Keratinocyte (primary cell): ENCODE results near the gene NFKBIL1. TPM values are rescaled to one million over a fixed set of nuclear protein-coding genes. Genes with fewer than 3 reads are reported as not detected.

Experiments
- DNase-seq: peaks from one replicate; pipeline ENCODE4 v3.0.0-alpha.2; 2011; ENCODE audit warnings: low read depth, missing footprints, low spot score
- FAIRE-seq: peaks from 2 replicates; lab custom pipeline; 2011; peaks lifted over from hg19 to GRCh38; lab: Jason Lieb, UNC
- H2AFZ ChIP-seq: 2 replicates; pipeline ENCODE4 v1.6.0; 2012; ENCODE audit warnings: low read length, control low read depth, inconsistent platforms; ENCODE audit not compliant: control insufficient read depth
- H3K27ac ChIP-seq: 2 replicates; pipeline ENCODE4 v1.5.1; 2011; ENCODE audit warnings: low read length; ENCODE audit not compliant: control insufficient read depth, insufficient read depth
- H3K27me3 ChIP-seq: 3 replicates; pipeline ENCODE4 v1.6.0; 2011; ENCODE audit warnings: low read length; ENCODE audit not compliant: control insufficient read depth, insufficient read depth; ENCODE audit errors: extremely low read depth
- H3K36me3 ChIP-seq, 2 experiments: 2 replicates in 1 of 2; 3 replicates in 1 of 2; pipeline ENCODE4 v1.5.1; 2011; ENCODE audit warnings: low read length in 2 of 2, mild to moderate bottlenecking in 1 of 2; ENCODE audit not compliant: control insufficient read depth in 2 of 2, insufficient read depth in 2 of 2; ENCODE audit errors: extremely low read depth in 1 of 2
- H3K4me1 ChIP-seq: 3 replicates; pipeline ENCODE4 v1.5.1; 2011; ENCODE audit warnings: low read length; ENCODE audit not compliant: control insufficient read depth, insufficient read depth; ENCODE audit errors: extremely low read depth
- H3K4me2 ChIP-seq: 3 replicates; pipeline ENCODE4 v1.6.0; 2011; ENCODE audit warnings: low read depth, low read length; ENCODE audit not compliant: control insufficient read depth, insufficient read depth; ENCODE audit errors: extremely low read depth
- H3K4me3 ChIP-seq, 3 experiments: fragments of 200-600 bp in 1 of 3; sonication (generic) in 1 of 3; 2 replicates in 2 of 3; 3 replicates in 1 of 3; pipeline ENCODE4 v1.5.1; 2011 to 2016; ENCODE audit warnings: low read length in 3 of 3, mild to moderate bottlenecking in 3 of 3, control low read depth in 2 of 3, inconsistent platforms in 1 of 3, low read depth in 1 of 3, mixed read lengths in 1 of 3, mixed run types in 1 of 3, moderate library complexity in 1 of 3; ENCODE audit not compliant: control insufficient read depth in 2 of 3, insufficient read depth in 2 of 3; ENCODE audit errors: extremely low read depth in 1 of 3
- H3K79me2 ChIP-seq: 2 replicates; pipeline ENCODE4 v1.6.0; 2012; ENCODE audit warnings: low read length; ENCODE audit not compliant: control insufficient read depth, insufficient read depth
- H3K9ac ChIP-seq: 3 replicates; pipeline ENCODE4 v1.6.0; 2011; ENCODE audit warnings: low read length; ENCODE audit not compliant: control insufficient read depth, insufficient read depth; ENCODE audit errors: extremely low read depth
- H3K9me1 ChIP-seq: 3 replicates; pipeline ENCODE4 v1.6.0; 2011; ENCODE audit warnings: low read length; ENCODE audit not compliant: control insufficient read depth, insufficient read depth; ENCODE audit errors: extremely low read depth
- H3K9me3 ChIP-seq: 2 replicates; pipeline ENCODE4 v1.5.1; 2012; ENCODE audit warnings: low read depth, low read length; ENCODE audit not compliant: control insufficient read depth
- H4K20me1 ChIP-seq: 3 replicates; pipeline ENCODE4 v1.6.0; 2011; ENCODE audit warnings: low read length; ENCODE audit not compliant: control insufficient read depth, insufficient read depth; ENCODE audit errors: extremely low read depth
- CTCF ChIP-seq, 3 experiments: IDR thresholded peaks in 1 of 3; conservative IDR thresholded peaks in 1 of 3; optimal IDR thresholded peaks in 1 of 3; 2 replicates in 2 of 3; 3 replicates in 1 of 3; pipeline versions ENCODE3 to v1.5.1; 2011; ENCODE audit warnings: low read length in 3 of 3, mild to moderate bottlenecking in 3 of 3, moderate library complexity in 2 of 3, control low read depth in 1 of 3, inconsistent platforms in 1 of 3; ENCODE audit not compliant: insufficient read depth in 2 of 3; ENCODE audit errors: extremely low read depth in 1 of 3
- EZH2 ChIP-seq: IDR thresholded peaks from one replicate; pipeline ENCODE4 v1.6.1; 2012; ENCODE audit warnings: inconsistent platforms, mild to moderate bottlenecking, low read length, moderate library complexity
- dilution Hi-C: fragments of 300-500 bp; cut with MboI; formaldehyde crosslinking; loops from one replicate; pipeline ENCODE4 v1.7.0; 2020; ENCODE audit warnings: low sequenced_read_pairs; ENCODE audit not compliant: extremely low pct_ligation_motif_present
- polyA plus RNA-seq, 5 experiments: library from polyadenylated mRNA; depleted of rRNA in 3 of 5; stranded (reverse) in 3 of 5; stranded (forward) in 1 of 5; unstranded in 1 of 5; fragments of >200 nt; gene quantifications; 1 replicate in 1 of 5; 2 replicates in 3 of 5; 3 replicates in 1 of 5; pipeline versions ENCODE4 v1.2.1 to v1.2.3, GENCODE V29; 2011 to 2012; ENCODE audit warnings: missing spikeins in 2 of 5, low read depth in 1 of 5, low replicate concordance in 1 of 5

NFKBIL1 gene
- polyA plus RNA-seq, 1 donor (not counting 4 experiments of a cell fraction or from before 2014, with no cell fraction given), result 4.8 TPM

GRCh38 chr6:31532644-31533454 lies 14.6 kb upstream of the NFKBIL1 start:
- Histone ChIP-seq H3K79me2 (peaks cover 42% of the 10 kb centered on the region), H3K4me2 (no peak overlapping the region), H3K27me3 (no peaks in the 10 kb centered on the region), H3K9me3 (no peaks in the 10 kb centered on the region), H3K9ac (no peak overlapping the region), H2AFZ (no peak overlapping the region), H3K4me3 (no peak overlapping the region), H4K20me1 (peaks cover 28% of the 10 kb centered on the region), H3K27ac (no peak overlapping the region), H3K36me3 (peaks cover 52 to 55% of the 10 kb centered on the region in 2 experiments), H3K4me1 (no peaks in the 10 kb centered on the region), H3K9me1 (no peaks in the 10 kb centered on the region)
- dilution Hi-C loops, result no loop called here
- FAIRE-seq (no peak), DNase-seq (no peak)
- TF ChIP-seq CTCF (optimal IDR thresholded peaks at IDR 0.05 in 1 of 3, IDR thresholded peaks at IDR 0.05 in 1 of 3, conservative IDR thresholded peaks at IDR 0.05 in 1 of 3; ENCODE audit: extremely low read depth in 1 of 3, insufficient read depth in 2 of 3, low read length in 3 of 3), result no peak
- TF ChIP-seq EZH2, result no peak

DNA sequence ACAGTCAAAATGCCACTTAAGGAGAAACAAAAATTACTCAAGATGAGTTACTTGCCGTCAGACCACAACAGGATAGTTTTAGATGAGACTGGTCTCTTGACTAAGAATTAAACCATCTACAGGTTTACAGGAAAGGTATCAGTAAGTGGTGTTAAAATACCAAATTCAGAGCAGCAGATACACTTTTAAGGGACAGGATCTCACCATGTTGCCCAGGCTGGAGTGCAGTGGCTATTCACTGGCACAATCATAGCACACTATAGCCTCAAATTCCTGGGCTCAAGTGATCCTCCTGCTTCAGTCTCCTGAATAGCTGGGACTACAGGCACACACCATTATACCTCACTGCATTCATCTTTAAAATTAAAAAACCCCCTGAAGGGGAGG lies 14.0 kb upstream of the NFKBIL1 start:
- H3K36me3 ChIP-seq, result peaks cover 53 to 59% of the 10 kb centered on the region in 2 experiments
- dilution Hi-C loops, result no loop called here

More for the DNA sequence above, 14.0 kb upstream of the NFKBIL1 start:
- Histone ChIP-seq H3K27me3 (no peaks in the 10 kb centered on the region), H4K20me1 (peaks cover 31% of the 10 kb centered on the region), H3K4me2 (no peak overlapping the region), H3K4me3 (no peak overlapping the region), H3K79me2 (peaks cover 48% of the 10 kb centered on the region), H3K9me3 (no peaks in the 10 kb centered on the region), H3K9me1 (no peaks in the 10 kb centered on the region), H3K4me1 (peaks cover 2% of the 10 kb centered on the region), H2AFZ (no peak overlapping the region), H3K9ac (no peak overlapping the region), H3K27ac (no peak overlapping the region)
- no peak for TF ChIP-seq EZH2
- no peak for TF ChIP-seq CTCF (optimal IDR thresholded peaks at IDR 0.05 in 1 of 3, IDR thresholded peaks at IDR 0.05 in 1 of 3, conservative IDR thresholded peaks at IDR 0.05 in 1 of 3; ENCODE audit: extremely low read depth in 1 of 3, insufficient read depth in 2 of 3, low read length in 3 of 3)
- no peak for DNase-seq
- FAIRE-seq, result no peak
